Calu3 (cell line): ENCODE data around the gene SLC29A4. TPM values are rescaled to one million over a fixed set of nuclear protein-coding genes. Genes with fewer than 3 reads are reported as not detected.

ENCODE experiments used
- BruUV-seq: library from RNA; stranded (reverse); fragments of 400-500 nt; replicated peaks from 2 replicates; lab custom pipeline; 2021; lab: Mats Ljungman, UMichigan
- CTCF ChIA-PET: fragments of 300-600 bp; sonication (Branson Sonifier 250); formaldehyde crosslinking; loops from one replicate; lab custom pipeline; 2022; ENCODE audit warnings: antibody characterized with exemption; lab: Charles Lee
- DNase-seq: peaks from one replicate; pipeline ENCODE4 v3.0.0; 2022
- H3K27ac Mint-ChIP-seq: one replicate; pipeline ENCODE4 v1.8.0; 2022; ENCODE audit warnings: mixed read lengths; ENCODE audit not compliant: unreplicated experiment
- H3K27me3 Mint-ChIP-seq: one replicate; pipeline ENCODE4 v1.8.0; 2022; ENCODE audit warnings: mixed read lengths; ENCODE audit not compliant: unreplicated experiment
- H3K36me3 Mint-ChIP-seq: one replicate; pipeline ENCODE4 v1.8.0; 2022; ENCODE audit warnings: mild to moderate bottlenecking, moderate library complexity, mixed read lengths; ENCODE audit not compliant: insufficient read depth, unreplicated experiment
- H3K4me1 Mint-ChIP-seq: one replicate; pipeline ENCODE4 v1.8.0; 2022; ENCODE audit warnings: mild to moderate bottlenecking, low read depth, mixed read lengths; ENCODE audit not compliant: unreplicated experiment
- H3K4me3 Mint-ChIP-seq: one replicate; pipeline ENCODE4 v1.8.0; 2022; ENCODE audit warnings: mild to moderate bottlenecking, low read depth, moderate library complexity, mixed read lengths; ENCODE audit not compliant: unreplicated experiment
- H3K9me3 Mint-ChIP-seq: one replicate; pipeline ENCODE4 v1.8.0; 2022; ENCODE audit warnings: low read depth, mixed read lengths; ENCODE audit not compliant: unreplicated experiment
- CTCF ChIP-seq: fragments of 200-600 bp; IDR thresholded peaks from one replicate; pipeline ENCODE4 v1.8.0; 2022; ENCODE audit warnings: antibody characterized with exemption; ENCODE audit not compliant: unreplicated experiment
- intact Hi-C: fragments of 100-400 bp; cut with micrococcal nuclease; formaldehyde crosslinking; loops from one replicate; pipeline ENCODE4 v1.10.0; 2022; ENCODE audit not compliant: unreplicated experiment
- total RNA-seq: library from RNA; stranded (reverse); gene quantifications from 2 replicates; pipeline ENCODE4 v1.2.3, GENCODE V29; 2022

Gene SLC29A4
- total RNA-seq, 1 experiment from 2014 or later: 2.5 TPM

DNA sequence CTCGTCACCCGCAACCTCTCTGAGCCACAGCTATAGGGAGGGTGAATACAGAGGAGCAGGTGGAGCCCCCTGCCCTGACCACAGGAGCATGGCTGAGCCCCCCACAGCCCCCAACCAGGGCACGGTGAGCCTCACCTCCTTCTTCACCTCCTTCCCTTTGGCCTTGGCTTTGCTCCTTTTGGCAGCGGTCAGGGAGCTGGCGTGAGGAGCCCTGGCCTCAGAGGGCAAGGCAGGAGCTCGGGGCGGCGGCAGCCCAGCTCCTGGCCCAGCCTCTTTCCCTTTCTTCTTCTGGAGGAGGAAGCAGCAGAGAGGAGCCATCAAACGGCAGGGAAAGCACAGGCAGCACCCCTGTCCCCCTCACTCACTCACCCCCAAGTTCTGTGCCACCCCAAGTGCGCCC, 42.2 kb downstream of the SLC29A4 start:
- H3K9me3 Mint-ChIP-seq: no peaks in the 10 kb centered on the region
- H3K4me3 Mint-ChIP-seq: no peak overlapping the region
- intact Hi-C loops: no loop called here
- no peak for TF ChIP-seq CTCF
- no TSS peak for BruUV-seq
- DNase-seq: no peak
- H3K4me1 Mint-ChIP-seq: peaks cover 6% of the 10 kb centered on the region
- peaks cover 90% of the 10 kb centered on the region for H3K36me3 Mint-ChIP-seq
- no peak overlapping the region for H3K27ac Mint-ChIP-seq
- CTCF ChIA-PET: interaction anchor here (0.6 kb wide), 1 partner anchor 71 kb away, joined by 3 read pairs; no protein-coding TSS in a partner anchor
- no peaks in the 10 kb centered on the region for H3K27me3 Mint-ChIP-seq

DNA sequence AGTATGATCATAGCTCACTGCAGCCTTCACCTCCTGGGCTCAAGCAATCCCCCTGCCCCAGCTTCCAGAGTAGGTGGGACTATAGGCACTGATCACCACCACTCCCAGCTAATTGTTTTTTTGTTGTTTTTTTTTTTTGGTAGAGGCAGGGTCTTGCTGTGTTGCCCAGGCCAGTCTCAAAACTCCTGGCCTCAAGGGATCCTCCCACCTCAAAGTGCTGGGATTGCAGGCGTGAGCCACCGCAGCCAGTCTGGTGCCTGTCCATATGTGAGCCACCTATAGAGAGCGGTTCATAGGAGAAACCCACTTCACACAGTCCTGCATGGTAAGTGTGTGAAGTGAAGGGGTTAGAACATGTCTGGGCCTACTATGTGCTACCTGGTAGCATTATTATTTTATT, 47.5 kb downstream of the SLC29A4 start:
- CTCF ChIA-PET: no interaction called here
- intact Hi-C loops: no loop called here
- DNase-seq: no peak
- no TSS peak for BruUV-seq
- H3K4me1 Mint-ChIP-seq: no peaks in the 10 kb centered on the region
- H3K9me3 Mint-ChIP-seq: no peaks in the 10 kb centered on the region
- TF ChIP-seq CTCF: no peak
- H3K4me3 Mint-ChIP-seq: no peak overlapping the region
- no peak overlapping the region for H3K27ac Mint-ChIP-seq
- H3K27me3 Mint-ChIP-seq: no peaks in the 10 kb centered on the region
- peaks cover 89% of the 10 kb centered on the region for H3K36me3 Mint-ChIP-seq

- DNase-seq: no peak
- Mint-ChIP-seq H3K9me3 (no peaks in the 10 kb centered on the region), H3K36me3 (peaks cover 90% of the 10 kb centered on the region), H3K4me3 (no peak overlapping the region), H3K4me1 (peaks cover 14% of the 10 kb centered on the region), H3K27ac (no peak overlapping the region), H3K27me3 (no peaks in the 10 kb centered on the region)
- CTCF ChIA-PET: no interaction called here
- no TSS peak for BruUV-seq
- TF ChIP-seq CTCF: no peak
- intact Hi-C loops: no loop called here
These were observed 49.8 kb downstream of the SLC29A4 start for GRCh38 chr7:5332579-5332978.

- H3K27ac Mint-ChIP-seq: peak overlapping the region; percentile 43
- CTCF ChIA-PET: no interaction called here
- no peak for TF ChIP-seq CTCF
- intact Hi-C loops: no loop called here
- H3K9me3 Mint-ChIP-seq: no peaks in the 10 kb centered on the region
- peaks cover 90% of the 10 kb centered on the region for H3K36me3 Mint-ChIP-seq
- no TSS peak for BruUV-seq
- H3K4me3 Mint-ChIP-seq: no peak overlapping the region
- no peak for DNase-seq
- H3K4me1 Mint-ChIP-seq: peaks cover 14% of the 10 kb centered on the region
- no peaks in the 10 kb centered on the region for H3K27me3 Mint-ChIP-seq
These were observed 50.6 kb downstream of the SLC29A4 start for GRCh38 chr7:5333121-5334045.
